HS-27A (cell line): ENCODE data around the gene DCAF17.
"Not testable (repeated sequence)": the region's sequence is repeated elsewhere in the genome, so short reads cannot be mapped to it uniquely, and the experiment has no call there.

Experiments
- DNase-seq: peaks from one replicate; pipeline ENCODE4 v3.0.0-alpha.2; 2012; ENCODE audit warnings: low read depth, missing footprints

The DCAF17 gene

GRCh38 chr2:171515672-171516298, 81.8 kb downstream of the DCAF17 start:
- no peak for DNase-seq

DNA sequence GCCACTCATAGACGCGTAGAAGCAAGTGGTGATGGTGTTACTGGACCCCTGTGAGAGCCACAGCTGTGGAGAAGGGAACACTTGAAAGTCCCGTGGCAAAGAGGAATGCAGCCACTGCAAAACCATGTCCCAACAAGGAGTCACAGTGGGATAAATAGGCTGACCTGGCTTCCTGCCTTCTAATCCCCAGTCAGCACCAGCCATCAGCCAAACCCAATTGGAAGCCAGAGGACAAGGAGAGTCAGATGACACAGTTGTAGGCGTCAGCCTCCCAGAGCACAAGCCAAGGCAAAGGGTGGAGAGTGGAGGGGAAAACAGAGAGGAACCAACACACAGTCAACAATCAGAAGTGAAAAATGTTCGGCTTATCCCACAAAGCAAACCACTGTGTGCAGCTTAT, 82.8 kb downstream of the DCAF17 start:
- no peak for DNase-seq

- no peak for DNase-seq
Observed at GRCh38 chr2:171520471-171520870, 86.4 kb downstream of the DCAF17 start.

GRCh38 chr2:171521361-171522051, 87.5 kb downstream of the DCAF17 start:
- DNase-seq, result no peak

DNA sequence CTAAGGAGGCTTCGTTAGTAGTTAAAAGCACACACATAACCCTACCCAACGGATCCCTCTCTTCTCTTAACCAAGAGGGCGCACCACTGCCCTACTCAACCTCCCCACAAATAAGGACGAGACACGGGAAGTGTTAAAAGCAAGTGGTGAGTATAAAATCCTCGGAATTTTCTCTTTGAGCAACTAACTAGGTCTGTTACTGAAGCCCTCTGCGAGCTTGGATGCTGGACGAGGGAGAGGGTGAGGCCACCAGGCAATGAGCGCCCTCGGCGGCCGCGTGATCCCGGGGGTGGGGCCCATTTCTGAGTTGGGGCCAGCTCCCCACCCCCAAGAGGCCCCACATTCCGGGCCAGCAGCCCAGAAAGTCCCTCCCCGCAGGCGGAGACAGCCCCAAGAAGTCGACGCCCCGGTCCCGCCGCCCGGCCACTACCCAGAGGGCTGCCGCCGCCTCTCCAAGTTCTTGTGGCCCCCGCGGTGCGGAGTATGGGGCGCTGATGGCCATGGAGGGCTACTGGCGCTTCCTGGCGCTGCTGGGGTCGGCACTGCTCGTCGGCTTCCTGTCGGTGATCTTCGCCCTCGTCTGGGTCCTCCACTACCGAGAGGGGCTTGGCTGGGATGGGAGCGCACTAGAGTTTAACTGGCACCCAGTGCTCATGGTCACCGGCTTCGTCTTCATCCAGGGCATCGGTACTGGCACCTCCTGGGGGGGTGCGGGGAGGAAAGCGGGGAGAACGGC, 88.2 kb downstream of the DCAF17 start, which contains the start of gene CYBRD1:
Gene CYBRD1 (plus strand): TSS at position 423 of the 736 bp plus-strand sequence. CDS start 72 bp downstream, at position 495.
- no peak for DNase-seq

GRCh38 chr2:171522788-171523087, 88.7 kb downstream of the DCAF17 start:
- DNase-seq, result no peak

DNA sequence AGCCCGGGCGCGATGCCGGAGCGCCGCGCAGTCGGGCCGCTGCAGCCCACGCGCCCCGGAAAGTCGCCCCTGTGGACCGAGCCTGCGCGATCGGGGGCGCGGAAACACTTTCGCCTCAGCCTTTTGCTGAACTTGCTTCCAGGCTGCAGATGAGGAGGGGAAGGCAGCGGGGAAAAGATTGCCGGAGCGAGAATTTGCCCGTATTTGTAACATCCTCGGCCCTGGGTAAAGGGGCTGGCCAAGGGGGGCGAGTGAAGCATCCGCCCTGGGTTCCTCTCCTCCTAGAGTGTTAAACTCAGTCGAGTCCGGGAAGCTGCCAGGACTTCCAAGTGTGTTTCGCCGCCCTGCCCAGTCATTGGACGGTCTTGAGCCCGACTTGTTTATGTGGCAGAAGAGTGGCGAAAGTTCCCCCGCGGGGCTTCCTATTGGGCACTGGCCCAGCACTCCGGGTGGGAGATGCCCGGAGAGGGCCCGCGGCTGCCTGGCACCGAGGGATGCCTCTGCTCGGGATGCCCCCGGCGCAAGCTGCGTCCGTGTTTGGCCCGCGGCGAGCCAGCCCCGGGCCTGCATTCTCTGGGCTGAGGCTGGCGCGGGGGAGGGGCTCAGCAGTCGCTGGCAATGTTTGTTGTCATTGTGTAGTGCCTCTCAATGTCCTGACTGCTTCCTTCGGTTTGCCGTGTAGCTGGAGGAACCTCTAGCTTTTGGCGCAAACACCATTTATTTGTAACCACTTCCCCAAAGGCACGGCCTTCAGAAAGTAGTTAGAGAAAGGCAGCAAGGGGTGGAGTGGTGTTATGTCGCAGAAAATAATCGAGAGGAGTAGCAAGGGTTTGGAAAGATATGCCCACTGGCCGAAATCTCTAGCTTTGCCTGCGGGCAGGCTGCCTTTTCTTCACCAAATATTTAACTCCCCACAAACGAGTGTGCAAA, 89.3 kb downstream of the DCAF17 start:
- DNase-seq, result no peak

DNA sequence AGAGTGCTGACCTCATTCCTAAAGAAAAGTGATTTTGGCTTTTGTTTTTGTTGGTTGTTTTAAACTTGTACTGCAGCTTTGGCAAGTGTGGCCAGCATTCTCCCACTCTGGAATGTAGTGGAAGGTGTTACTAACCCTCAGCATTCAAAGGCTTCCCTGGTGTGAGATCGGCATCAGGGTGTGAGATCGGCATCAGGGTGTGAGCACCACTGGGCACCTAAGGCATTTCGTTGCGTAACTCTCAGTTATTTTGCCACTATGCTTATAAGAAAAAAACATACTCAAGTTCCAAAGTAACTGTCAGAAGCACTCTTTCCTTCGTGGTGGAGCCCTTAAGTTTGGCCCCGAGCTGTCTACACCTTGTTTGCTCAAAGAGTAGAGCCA, 90.0 kb downstream of the DCAF17 start:
- no peak for DNase-seq

DNA sequence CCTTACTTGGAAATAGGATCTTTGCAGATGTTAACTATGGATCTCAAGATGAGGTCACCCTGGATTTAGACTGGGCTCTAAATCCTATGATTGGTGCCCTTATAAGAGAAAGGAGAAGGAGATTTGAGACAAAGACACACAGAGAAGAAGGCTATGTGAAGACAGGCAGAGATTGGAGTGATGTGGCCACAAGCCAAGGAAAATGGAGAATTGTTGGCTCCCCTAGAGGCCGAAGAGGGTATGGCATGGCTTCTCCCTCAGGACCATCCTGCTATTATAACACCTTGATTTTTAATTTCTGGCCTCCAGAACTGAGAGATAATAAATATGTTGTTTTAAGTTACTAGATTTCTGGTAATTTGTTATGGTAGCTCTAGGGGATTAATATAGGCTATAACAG, 95.9 kb downstream of the DCAF17 start:
- DNase-seq, result no peak

- DNase-seq, result no peak
Observed at GRCh38 chr2:171530378-171530777, 96.4 kb downstream of the DCAF17 start.

- DNase-seq, result not testable (repeated sequence)
Observed at GRCh38 chr2:171530859-171531258, 96.8 kb downstream of the DCAF17 start.

- no peak for DNase-seq
Observed at GRCh38 chr2:171531291-171531690, 97.3 kb downstream of the DCAF17 start.

DNA sequence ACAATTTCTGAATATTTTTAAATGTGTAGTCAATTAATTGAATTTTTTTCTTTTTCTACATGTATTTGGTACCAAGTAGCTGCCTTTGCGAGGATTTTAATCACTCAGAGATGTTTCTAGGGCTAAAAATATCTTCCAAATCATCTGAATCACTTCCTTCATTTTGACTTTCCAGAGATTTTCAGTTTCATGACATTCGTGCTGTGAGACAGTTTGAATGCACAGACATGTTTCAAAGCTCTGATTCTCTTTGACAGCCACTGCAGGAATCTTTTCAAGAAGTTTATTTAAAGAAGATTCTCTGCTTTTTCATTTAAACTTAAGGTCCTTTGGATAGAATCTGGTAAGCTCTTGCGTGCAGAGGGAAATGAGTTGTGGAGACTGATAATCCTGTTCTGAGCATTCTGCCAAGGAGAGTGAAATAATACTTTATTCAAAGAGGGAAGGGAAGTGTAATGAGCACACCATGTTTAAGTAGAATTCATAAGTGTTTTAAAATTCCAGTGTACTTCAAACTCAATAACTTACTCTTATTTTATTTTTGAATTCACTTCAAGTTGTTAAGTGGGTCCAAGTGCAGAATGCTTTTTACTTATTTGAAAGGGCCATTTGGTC, 97.9 kb downstream of the DCAF17 start:
- DNase-seq, result no peak

DNA sequence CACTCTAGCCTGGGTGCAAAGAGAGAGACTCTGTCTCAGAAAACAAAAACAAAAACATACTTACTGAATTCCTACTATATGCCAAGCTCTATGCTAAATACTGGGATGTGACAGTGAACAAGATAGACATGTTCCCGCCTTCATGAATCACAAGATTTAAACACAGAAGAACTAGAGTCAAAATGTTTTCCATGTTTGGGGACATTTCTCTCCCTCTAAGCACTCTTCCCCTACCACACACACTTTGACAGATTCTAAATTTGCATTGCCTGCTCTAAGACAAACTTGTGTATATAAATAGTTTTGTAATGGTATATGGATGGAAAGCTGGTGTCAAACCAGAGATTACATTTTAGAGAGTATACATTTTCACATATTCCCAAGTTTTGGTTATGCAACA, 99.3 kb downstream of the DCAF17 start:
- DNase-seq, result no peak
